Measurements from ENCODE around the gene RALBP1.

GRCh38 chr18:9488538-9488937 lies 13.2 kb downstream of the RALBP1 start:
- TF ChIP-seq HIVEP1 (CRISPR knock-in tag; IDR thresholded peaks at IDR 0.05) (no peak), CTCF (IDR thresholded peaks at IDR 0.05 in 2 of 3, conservative IDR thresholded peaks at IDR 0.05 in 1 of 3; ENCODE audit: insufficient read depth in 2 of 3, low read depth in 1 of 3, low read length in 3 of 3) (no peak), ZBTB11 (CRISPR knock-in tag; IDR thresholded peaks at IDR 0.05) (no peak), POLR2A (conservative IDR thresholded peaks at IDR 0.05) (no peak), MAX (CRISPR knock-in tag; IDR thresholded peaks at IDR 0.05) (no peak), ZNF232 (CRISPR knock-in tag; IDR thresholded peaks at IDR 0.05) (no peak), JUN (IDR thresholded peaks at IDR 0.05; ENCODE audit: borderline replicate concordance, low read depth, low read length) (no peak), JUN (CRISPR knock-in tag; IDR thresholded peaks at IDR 0.05; ENCODE audit: borderline replicate concordance) (no peak), EZH2 (IDR thresholded peaks at IDR 0.05; ENCODE audit: borderline replicate concordance, low read depth, low read length) (no peak), STAT5B (CRISPR knock-in tag; IDR thresholded peaks at IDR 0.05) (no peak), IFI16 (CRISPR knock-in tag; IDR thresholded peaks at IDR 0.05) (no peak), GTF2F1 (IDR thresholded peaks at IDR 0.05; ENCODE audit: low read depth, low read length) (no peak)

Measured in K562 (cell line).